Erythroblast (primary cell): ENCODE results near the gene NSD1.

ENCODE experiments used
- GATA1 ChIP-seq: IDR thresholded peaks from 2 replicates; pipeline ENCODE4 v1.6.1; 2011; ENCODE audit warnings: low read depth, mild to moderate bottlenecking, control low read depth, low read length, moderate library complexity
- POLR2A ChIP-seq: IDR thresholded peaks from 2 replicates; pipeline ENCODE4 v1.6.1; 2011; ENCODE audit warnings: mild to moderate bottlenecking, low read length

- TF ChIP-seq POLR2A (no peak), GATA1 (no peak)
Observed at GRCh38 chr5:177220576-177220975, 87.0 kb downstream of the NSD1 start.
